Measurements from ENCODE around the gene PTPN20.

The PTPN20 gene

DNA sequence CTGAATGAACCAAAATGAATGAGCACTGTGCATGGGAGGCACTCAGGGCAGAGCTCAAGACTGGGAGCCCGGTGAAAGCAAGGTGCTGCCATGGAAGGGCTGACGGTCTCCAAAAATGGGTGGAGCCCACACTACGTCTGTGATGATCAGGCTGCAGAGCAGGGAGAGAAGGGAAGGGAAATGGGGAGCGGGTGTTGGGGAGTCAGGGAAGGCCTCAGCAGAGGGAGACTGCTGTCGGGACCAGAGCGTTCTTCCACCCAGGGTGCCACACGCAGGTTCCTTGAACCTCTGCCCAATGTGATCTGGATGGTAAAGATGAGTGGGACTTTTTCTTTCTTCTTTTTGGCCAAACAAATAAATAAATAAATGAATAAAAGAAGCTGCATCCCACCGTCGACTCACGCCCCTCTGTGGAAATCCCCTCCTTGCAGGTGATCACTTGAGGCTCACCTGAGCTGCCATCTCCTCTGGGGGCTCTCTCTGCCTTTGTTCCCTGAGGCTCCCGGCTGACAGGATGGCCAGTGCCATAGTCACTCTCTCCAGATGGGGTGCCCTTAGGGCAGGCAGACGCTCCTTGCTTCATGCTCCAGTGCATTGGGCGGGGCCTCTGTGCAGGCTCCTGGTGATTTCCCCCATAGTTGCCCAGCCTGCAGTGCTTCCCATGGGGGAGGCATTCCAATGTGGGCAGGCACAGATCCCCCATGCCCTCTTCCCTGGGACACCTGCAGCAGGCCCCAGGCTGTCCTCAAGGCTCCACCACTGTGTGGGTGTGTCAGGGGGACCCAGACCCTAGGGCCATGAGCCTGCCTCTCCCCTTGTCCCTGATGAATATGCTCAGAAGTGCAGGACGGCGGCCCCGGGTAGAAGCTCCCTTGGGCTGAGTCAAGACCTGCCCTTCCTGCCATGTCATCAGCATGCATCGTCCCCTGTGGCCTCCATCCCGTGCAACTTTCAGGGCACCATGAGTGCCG is 131.8 kb downstream of the PTPN20 start:
- TF ChIP-seq, protein P1, sequence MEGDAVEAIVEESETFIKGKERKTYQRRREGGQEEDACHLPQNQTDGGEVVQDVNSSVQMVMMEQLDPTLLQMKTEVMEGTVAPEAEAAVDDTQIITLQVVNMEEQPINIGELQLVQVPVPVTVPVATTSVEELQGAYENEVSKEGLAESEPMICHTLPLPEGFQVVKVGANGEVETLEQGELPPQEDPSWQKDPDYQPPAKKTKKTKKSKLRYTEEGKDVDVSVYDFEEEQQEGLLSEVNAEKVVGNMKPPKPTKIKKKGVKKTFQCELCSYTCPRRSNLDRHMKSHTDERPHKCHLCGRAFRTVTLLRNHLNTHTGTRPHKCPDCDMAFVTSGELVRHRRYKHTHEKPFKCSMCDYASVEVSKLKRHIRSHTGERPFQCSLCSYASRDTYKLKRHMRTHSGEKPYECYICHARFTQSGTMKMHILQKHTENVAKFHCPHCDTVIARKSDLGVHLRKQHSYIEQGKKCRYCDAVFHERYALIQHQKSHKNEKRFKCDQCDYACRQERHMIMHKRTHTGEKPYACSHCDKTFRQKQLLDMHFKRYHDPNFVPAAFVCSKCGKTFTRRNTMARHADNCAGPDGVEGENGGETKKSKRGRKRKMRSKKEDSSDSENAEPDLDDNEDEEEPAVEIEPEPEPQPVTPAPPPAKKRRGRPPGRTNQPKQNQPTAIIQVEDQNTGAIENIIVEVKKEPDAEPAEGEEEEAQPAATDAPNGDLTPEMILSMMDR (IDR thresholded peaks at IDR 0.05; ENCODE audit: low read depth, low read length): no peak
- no peak for DNase-seq (ENCODE audit: low read depth, low spot score)
- in situ Hi-C loops (cut with HindIII; ENCODE audit: low sequenced_read_pairs): no loop called here
- H3K4me3 ChIP-seq (ENCODE audit: low read depth, low read length): no peak overlapping the region

DNA sequence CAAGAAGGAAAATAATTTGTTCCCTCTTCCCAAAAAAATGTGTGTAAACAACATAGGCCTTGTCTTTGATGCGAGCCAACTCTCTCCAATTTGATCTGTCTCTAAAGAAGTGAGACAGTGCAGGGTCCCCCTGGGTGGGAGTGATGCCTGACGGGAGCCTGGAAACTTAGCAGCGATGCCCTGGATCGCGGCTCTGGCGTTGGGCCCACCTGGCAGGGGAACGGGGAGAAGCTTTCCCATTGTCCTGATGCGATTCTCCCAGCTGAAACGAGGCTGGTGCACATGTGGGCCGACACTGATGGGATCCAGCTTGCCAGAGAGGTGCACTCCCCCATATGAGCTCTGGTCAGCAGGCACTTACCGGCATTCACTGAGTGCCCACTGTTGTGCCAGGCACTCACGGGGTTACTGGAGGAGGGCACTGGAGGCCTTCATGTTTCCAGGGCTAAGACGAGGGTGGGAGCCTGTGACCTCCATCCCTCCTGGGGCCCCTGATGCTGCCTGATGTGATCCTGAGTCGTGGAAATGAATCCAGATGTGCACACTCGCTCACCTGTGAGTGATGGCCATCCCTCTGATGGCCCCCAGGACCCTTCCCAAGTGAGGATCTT is 132.8 kb downstream of the PTPN20 start:
- in situ Hi-C loops (cut with HindIII; ENCODE audit: low sequenced_read_pairs): no loop called here
- H3K4me3 ChIP-seq (ENCODE audit: low read depth, low read length): no peak overlapping the region
- no peak for DNase-seq (ENCODE audit: low read depth, low spot score)

DNA sequence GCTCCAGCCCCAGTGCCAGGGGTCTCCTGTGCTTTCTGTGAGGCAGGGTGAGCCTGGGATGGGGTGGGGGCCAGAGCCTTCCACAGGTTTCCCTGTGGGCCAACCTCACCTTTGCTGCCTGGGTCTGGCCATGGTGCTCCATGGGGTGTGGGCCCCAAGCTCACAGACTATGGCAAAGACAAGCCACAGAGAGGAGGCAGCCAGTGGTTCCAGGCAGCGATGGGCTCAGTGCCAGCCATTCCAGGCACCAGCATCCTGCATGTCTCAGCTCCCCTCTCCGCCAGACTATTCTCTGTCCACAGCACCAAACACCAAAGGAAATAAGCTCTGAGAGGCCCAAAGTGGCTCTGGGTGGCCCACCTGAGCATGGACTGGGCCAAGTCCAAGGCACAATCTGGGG is 133.5 kb downstream of the PTPN20 start:
- H3K4me3 ChIP-seq (ENCODE audit: low read depth, low read length): no peak overlapping the region
- in situ Hi-C loops (cut with HindIII; ENCODE audit: low sequenced_read_pairs): no loop called here
- TF ChIP-seq, protein P1 (IDR thresholded peaks at IDR 0.05; ENCODE audit: low read depth, low read length): no peak
- DNase-seq (ENCODE audit: low read depth, low spot score): no peak

More for the DNA sequence above, 132.8 kb downstream of the PTPN20 start:
- TF ChIP-seq, protein P1 (IDR thresholded peaks at IDR 0.05; ENCODE audit: low read depth, low read length): no peak

DNA sequence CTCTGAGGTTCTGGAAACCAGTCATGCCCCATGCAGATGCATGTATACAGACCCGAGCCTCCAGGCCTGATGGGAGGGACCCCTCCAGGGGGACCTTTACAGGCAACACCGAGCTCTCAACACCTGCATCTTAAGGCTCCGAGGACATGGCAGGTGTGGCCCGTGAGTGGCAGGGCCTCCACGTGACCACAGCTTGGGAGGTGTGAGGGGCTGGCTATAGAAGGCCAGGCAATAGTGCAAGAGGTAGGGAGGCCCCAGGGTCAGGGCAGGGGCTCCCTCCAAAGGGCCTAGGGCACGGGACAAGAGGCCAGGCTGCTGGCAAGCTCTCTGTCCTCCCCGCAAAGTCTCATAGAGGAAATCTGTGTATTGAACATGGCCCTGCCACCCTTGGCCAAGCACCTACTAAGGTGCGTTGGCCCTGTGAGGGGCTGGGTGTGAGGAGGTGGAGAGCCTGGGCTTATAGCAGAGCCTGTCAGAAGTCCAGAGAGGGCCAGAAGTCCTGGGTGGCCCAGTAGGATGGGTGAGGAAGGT is 134.2 kb downstream of the PTPN20 start:
- DNase-seq (ENCODE audit: low read depth, low spot score): no peak
- TF ChIP-seq, protein P1 (IDR thresholded peaks at IDR 0.05; ENCODE audit: low read depth, low read length): no peak
- in situ Hi-C loops (cut with HindIII; ENCODE audit: low sequenced_read_pairs): no loop called here
- H3K4me3 ChIP-seq (ENCODE audit: low read depth, low read length): no peak overlapping the region

DNA sequence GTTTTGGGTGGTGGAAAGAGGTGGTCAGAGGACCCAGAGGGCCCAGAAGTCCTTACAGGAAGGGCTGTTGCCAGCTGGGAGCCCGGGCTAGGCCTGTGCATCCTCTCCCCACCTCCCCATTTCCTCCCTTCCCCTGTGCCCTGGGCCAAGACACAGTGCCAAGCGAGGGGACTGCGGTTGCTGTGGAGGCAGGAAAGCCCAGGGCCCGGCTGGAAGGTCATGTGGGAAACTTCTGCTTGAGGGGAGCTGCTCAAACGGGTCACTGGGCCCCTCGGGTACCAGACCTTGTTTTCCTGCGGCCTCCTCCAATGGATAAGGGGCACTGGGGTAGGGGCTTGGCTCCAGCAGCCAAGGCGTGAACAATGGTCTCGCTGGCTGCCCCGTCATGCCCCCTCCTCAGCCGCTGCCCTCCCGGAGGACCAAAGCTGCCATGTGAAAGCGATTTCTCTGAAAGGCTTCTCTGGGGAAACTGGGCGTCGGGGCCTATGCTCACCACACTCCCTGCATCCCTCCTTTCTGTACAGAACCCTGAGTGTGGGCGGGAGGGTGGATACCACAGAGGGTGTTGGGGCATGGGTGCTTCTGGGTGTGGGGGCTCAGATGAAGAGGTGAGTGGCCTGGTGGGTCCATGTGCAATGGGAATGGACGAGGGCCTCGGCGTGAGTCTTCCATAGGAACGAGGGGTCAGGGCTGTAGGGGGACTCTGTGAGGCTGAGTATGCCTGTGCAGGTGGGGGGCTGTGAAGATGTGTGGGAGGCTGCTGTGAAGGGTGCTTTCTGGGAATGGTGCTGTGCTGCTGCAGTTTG is 135.3 kb downstream of the PTPN20 start:
- TF ChIP-seq, protein P1 (IDR thresholded peaks at IDR 0.05; ENCODE audit: low read depth, low read length): no peak
- no peak overlapping the region for H3K4me3 ChIP-seq (ENCODE audit: low read depth, low read length)
- in situ Hi-C loops (cut with HindIII; ENCODE audit: low sequenced_read_pairs): no loop called here
- DNase-seq (ENCODE audit: low read depth, low spot score): no peak

DNA sequence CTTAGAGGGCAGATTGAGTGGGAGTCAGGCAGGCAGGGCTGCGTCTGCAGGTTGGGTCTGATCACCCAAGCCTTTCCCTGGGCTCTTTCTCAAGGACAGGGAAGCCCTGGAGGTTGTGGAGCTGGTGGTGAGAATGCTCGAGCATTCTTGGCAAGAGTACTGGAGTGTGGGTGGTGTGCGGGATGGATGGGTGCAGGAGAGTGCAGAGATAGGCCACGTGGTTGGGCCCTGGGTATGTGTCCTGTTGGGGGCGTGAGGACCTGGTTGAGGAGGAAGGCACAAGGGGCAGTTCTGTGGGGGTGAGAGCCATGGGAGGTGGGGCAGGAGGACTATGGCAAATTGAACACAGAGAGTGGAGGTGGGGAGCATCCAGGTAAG is 135.9 kb downstream of the PTPN20 start:
- in situ Hi-C loops (cut with HindIII; ENCODE audit: low sequenced_read_pairs): no loop called here
- DNase-seq (ENCODE audit: low read depth, low spot score): no peak
- TF ChIP-seq, protein P1 (IDR thresholded peaks at IDR 0.05; ENCODE audit: low read depth, low read length): no peak
- no peak overlapping the region for H3K4me3 ChIP-seq (ENCODE audit: low read depth, low read length)

Data from astrocyte of the spinal cord (primary cell).